ENCODE data around the gene PDZK1IP1.

GRCh38 chr1:47226121-47226838 is 36.4 kb upstream of the PDZK1IP1 start:
- no peak for TF ChIP-seq CTCF (IDR thresholded peaks at IDR 0.05; ENCODE audit: poor library complexity, severe bottlenecking)
- TF ChIP-seq RAD21 (conservative IDR thresholded peaks at IDR 0.05), result no peak

Data from neural cell (in vitro differentiated cells).